HG03025 (cell line): ENCODE data around the gene MID1IP1.

Source experiments
- ATAC-seq: cut with Tn5 transposase; IDR thresholded peaks from one replicate; pipeline ENCODE4 v1.9.1; 2021; ENCODE audit warnings: mild to moderate bottlenecking, moderate library complexity; ENCODE audit not compliant: unreplicated experiment, low FRiP score

Gene MID1IP1, protein sequence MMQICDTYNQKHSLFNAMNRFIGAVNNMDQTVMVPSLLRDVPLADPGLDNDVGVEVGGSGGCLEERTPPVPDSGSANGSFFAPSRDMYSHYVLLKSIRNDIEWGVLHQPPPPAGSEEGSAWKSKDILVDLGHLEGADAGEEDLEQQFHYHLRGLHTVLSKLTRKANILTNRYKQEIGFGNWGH

DNA sequence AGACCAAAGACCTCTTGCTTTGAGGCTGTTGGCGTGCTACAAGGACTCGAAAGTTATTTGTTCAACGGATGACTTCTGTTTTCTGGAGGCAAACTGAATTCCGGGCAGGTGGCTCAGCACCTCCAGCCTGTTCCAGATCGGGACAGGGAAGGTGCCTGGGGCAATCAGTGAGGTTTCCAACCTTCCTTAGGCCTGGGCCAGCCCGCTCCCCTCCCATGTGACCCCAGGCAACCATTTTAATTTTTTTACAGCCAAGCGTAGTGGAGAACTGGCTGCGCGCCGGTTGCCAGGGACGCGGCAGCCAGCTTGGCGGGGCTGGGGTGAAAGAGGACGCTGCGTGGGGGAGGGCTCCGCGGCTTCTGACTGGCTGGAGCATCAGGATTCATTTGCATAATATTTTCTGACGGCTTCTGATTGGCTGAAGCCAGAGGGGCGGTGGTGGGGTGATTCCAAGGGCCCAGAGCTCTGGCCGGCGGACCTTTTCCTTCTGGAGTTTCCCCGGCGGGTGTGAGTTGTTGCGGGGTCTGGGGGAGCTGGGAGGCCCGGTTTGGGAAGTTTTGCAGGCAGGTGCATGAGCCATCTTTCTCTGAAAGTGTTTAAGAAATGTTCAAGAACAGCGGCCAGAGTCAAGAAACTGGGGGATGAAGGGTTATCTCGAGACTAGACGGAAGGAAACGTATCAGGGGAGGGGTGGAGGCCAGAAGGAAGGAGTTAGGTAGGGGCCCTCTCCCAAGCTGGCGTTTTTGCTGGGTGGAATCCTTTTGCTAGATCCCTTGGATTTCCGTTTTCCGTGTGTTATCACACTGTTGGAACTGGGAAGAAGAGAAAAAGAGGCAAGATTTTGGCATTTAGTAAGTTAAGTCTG is at the start of gene MID1IP1:
TSS of gene MID1IP1 (plus strand) at position 479 of the 865 bp plus-strand sequence. CDS start 3,488 bp downstream, outside the sequence.
- ATAC-seq, result peak; percentile 54

DNA sequence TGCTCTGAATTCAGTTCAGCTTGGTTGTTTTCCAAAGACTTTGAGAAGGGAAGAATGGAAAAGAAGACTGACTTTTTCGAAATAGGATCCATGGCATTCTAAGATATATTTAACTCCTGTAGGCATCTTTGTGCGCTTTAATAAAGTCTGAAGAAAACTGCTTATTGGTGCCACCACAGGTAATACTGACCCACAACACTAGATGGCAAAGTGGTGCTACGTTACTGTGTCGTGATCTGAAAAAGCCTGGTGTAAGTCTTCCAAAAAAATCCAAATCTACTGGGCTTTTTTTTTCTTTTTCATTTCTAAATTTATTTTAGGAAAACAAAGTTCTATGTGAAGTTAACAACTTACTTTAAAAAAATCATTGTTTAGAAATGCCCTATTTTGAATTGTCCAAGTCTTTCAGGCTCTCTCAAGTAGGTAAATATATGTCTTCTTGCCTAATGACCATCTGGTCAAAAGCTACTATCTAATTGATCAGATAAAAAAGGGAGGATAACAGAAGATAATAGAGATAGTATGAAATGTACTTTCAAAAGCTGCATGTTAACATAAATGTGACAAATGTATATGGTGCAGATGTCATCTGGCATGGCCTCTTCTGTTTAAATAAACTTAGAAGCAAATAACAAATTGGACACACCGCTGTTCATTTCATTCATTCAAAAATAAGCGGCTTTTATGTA is 47.0 kb upstream of the MID1IP1 start:
- ATAC-seq, result no peak

DNA sequence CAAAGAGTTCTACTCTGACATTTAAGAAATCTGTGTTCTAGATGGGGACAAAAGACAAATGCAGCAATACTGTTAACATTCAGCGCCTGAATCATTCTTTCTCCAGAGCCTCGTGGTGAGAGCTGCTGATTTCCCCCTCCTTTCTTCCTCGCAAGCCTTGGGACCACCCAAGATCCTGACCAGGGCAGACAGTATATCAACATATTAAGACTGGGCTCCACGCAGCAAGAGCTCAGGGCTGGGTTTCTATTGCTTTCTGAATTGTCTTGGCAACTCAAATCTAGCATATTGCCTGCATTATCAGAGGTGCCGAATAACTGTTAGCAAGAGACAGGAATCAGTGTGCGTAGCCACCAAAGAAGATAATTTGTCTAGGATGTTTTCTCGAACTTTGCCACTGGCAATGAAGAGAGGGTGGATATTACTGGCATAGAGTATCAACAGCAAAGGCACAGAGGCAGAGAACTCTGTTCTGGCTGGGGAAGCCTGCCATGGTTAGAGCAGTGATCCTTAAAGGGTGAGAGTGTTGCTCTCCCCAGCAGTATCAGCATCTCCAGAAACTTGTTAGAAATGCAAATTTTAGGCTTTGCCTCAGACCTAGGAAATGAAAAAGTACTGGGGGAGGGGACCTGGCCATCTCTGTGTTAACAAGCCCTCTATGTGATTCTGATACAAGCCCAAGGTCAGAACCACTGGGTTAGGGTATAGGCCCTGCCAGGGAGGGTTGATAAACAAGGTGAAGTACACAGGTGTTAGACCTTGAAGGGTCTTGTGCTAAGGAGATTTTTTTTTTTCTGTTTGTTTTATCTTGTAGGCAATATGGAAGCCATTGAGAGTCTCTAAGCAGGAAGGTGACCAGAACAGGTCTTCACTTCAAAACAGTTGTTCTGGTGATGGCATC is 46.2 kb upstream of the MID1IP1 start:
- no peak for ATAC-seq

DNA sequence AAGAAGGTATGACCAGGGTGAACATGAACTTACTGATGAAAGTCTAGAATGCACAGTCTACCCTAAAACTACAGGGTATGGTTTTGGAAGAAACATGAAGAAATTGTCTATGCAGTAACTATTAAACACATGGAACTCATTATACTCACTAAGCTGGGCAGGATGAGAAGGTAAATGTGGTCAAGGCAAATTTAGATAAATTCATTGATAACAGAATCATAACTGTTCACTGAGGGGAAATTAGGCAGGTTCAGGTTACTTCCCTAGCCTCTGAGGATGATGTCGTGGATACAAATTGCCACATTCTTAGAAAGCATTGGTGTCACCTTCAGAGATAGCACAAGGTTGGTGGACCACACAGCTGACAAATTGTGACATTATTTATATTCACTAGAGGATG is 40.4 kb upstream of the MID1IP1 start:
- no peak for ATAC-seq

DNA sequence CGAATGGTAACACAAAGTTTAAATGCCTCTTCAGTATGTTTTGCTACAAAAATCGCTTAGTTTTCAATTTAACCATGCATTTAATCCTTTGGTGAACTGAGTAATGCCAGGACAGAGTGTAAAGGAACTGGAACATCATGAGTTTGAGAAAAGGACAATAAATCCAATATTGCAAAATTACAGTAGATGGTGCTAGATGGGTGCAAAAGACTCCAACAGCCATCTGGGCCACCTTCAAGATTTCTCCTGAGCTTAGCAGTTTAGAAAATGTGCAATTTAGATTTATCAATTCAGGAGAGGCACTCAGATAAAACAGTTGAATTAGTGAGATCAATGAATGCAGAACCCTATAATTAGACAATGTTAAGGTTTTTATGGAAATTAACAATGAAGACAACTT is 33.2 kb upstream of the MID1IP1 start:
- no peak for ATAC-seq

DNA sequence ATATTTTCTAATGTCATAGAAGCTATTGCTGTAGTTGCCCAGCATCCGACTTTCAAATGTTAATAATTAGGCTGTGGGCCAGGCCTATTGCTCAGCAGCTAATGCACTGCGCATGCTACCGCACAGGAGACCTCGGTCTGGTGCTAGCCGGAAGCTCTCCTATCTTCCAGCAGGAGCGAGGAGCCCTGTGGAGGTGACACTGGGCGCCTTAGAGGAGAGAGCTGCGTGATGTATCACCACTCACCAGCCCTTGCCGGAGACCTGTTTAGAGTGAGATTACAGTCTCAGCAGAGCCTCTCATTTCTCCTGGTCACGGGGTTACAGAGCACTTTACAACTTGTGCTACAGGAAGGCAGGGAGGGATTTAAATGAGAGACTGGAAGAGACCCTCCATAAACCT is 31.1 kb upstream of the MID1IP1 start:
- ATAC-seq, result no peak

DNA sequence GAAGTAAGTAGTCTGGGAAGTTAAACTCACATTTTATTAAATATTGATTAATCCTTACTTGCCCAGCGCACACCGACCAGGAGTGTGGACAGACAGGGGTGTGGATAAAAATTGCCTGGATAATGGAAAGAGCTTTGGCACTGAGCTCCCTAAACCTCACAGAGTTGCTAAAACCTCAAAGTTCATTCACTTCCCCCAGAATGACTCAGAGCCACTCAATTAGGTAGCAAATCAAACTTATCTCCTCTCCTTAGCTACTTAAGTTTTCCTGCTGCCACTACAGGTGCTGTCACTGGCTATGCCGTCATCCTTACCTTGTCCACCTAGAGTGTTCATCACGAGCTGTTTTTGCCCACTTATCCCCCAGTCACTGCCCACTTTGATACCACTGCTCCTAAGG is 27.0 kb upstream of the MID1IP1 start:
- ATAC-seq, result no peak

DNA sequence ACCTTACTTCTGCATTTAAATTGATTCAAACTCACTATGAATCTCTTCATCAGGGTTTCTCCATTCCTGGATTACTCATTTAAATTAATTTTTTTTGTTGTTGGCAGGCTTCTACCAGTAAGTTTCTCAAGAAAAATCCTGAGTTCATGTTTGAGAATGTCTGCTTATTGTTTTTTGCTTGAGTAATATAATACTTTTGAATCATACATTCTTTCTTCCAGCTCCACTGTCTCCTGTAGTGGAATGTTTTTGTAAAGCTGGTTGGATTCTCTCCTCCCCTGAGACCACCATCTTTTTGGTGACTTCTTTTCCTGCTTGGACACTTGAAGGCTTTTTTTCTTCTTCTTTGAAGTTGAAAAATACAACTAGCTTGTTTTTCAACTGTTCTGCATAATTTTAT is 4.3 kb upstream of the MID1IP1 start:
- ATAC-seq, result no peak

DNA sequence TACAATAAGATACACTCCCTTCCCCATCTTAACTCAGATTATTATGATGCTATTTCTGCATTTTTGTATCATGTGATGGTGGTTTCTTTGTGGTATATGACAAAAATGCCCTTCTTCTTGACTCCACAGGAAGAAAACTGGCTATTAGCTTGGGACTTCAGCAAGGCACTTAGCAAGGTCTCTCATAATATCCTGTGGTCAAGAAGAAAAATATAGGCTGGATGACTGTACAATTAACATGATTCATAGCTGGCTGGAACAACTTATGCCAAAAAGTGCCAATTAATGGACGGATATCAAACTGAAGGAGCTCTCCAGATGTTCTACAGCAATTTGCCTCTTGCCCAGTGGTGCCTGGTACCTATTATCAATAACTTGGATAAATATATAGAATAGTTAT is 2.3 kb upstream of the MID1IP1 start:
- no peak for ATAC-seq

DNA sequence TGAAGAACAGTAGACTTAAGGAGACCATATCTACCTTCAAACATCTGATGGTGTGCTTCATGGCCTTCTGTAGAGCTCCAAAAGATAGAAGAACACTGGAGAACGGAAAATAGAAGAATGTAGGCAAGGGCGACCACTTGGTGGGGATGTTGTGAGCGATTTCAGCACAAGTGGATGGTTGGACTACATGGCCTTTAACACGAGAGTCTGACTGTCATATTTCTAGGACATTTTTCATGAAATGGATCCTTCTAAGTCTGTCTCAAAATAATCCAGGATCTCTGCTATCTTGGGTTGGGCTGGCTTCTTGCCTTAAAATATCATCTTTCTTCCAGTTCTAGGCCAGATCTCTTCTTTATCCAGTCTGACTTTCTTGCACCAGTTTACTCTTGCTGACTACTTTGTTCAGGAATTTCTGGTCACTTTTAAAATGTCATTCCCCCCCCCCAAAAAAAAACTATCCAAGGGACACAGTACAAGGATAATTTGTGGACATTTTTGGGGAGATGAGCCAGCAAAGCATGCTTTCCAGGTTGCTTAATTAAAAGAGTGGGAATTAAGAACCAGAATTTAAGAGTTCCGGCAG is 1.2 kb upstream of the MID1IP1 start:
- ATAC-seq, result no peak

DNA sequence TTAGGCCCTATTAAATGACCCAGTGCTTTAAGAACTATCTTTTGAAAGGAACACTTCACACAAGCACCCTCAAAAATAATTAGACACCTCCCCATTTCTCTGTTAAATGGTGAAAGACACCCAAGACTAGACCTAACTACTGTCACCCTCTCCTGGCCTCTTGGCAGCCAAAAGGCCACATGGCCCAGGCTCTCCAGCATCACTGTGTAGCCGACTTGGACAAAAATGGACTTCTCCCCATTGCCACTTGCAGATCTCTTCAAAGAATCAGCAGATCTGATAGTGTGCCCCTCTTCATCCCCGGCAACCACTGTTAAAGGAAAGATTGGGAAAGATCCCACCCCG is 2.0 kb downstream of the MID1IP1 start:
- no peak for ATAC-seq

DNA sequence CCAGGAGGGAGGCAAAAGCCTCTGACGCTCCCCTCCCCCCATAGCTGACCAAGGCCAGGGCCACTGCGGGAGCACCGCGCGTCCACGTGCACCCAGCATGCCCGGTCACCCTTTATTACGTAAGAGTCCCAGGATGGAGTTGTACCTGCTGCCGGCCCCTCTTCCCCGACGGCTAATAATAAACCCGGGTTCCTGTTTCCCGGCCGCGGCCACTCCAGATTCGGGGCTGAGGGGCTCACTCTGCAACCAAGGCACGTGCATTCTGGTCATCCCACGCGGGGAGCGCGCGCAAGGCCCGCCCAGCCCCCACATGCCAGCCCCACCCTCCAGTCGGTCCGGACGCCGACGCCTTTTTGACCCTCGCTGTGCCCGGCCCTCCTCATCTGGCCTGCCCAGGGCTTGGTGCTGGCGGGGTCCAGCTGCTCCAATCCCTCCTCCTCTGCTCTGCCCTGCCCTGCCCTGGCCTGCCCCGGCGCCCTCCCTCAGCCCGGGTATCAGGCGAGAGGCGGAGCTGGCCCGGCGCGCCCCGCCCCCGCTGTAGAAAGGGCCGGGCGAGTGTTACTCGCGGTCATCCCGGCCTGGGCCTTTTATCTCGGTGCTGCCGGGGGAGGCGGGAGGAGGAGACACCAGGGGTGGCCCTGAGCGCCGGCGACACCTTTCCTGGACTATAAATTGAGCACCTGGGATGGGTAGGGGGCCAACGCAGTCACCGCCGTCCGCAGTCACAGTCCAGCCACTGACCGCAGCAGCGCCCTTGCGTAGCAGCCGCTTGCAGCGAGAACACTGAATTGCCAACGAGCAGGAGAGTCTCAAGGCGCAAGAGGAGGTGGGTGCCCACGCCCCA is 2.6 kb downstream of the MID1IP1 start:
- ATAC-seq, result peak; percentile 45

DNA sequence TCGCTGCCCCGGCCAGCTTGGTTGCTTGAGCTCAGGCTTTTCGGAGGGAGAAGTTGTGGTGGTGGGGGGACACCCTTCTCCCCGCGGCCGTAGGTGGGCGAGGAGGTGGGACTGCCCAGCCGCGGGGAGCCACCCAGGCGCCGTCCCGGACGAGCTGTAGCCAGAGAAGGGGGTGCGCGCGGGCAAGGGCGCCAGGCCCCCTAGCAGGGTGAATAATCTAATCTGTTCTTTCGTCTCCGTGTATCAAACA is 3.1 kb downstream of the MID1IP1 start:
- no peak for ATAC-seq

DNA sequence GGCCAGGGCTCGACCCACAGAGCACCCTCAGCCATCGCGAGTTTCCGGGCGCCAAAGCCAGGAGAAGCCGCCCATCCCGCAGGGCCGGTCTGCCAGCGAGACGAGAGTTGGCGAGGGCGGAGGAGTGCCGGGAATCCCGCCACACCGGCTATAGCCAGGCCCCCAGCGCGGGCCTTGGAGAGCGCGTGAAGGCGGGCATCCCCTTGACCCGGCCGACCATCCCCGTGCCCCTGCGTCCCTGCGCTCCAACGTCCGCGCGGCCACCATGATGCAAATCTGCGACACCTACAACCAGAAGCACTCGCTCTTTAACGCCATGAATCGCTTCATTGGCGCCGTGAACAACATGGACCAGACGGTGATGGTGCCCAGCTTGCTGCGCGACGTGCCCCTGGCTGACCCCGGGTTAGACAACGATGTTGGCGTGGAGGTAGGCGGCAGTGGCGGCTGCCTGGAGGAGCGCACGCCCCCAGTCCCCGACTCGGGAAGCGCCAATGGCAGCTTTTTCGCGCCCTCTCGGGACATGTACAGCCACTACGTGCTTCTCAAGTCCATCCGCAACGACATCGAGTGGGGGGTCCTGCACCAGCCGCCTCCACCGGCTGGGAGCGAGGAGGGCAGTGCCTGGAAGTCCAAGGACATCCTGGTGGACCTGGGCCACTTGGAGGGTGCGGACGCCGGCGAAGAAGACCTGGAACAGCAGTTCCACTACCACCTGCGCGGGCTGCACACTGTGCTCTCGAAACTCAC is 3.6 kb downstream of the MID1IP1 start:
- ATAC-seq, result no peak

DNA sequence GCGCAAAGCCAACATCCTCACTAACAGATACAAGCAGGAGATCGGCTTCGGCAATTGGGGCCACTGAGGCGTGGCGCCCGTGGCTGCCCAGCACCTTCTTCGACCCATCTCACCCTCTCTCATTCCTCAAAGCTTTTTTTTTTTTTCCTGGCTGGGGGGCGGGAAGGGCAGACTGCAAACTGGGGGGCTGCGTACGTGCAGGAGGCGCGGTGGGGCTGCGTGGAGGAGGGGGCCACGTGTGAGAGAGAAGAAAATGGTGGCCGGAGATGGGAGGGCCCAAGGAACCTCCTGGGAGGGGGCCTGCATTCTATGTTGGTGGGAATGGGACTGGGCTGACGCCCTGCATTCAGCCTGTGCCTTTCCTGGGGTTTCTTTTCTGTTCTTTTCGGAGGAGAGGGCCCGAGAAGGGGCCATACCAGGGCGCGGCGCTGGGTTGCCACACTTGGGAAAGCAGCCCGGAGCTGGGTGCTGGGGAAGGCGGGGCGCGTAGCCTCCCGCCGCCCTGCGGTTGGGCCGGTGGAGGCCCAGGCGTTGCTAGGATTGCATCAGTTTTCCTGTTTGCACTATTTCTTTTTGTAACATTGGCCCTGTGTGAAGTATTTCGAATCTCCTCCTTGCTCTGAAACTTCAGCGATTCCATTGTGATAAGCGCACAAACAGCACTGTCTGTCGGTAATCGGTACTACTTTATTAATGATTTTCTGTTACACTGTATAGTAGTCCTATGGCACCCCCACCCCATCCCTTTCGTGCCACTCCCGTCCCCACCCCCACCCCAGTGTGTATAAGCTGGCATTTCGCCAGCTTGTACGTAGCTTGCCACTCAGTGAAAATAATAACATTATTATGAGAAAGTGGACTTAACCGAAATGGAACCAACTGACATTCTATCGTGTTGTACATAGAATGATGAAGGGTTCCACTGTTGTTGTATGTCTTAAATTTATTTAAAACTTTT is 4.5 kb downstream of the MID1IP1 start:
- no peak for ATAC-seq

DNA sequence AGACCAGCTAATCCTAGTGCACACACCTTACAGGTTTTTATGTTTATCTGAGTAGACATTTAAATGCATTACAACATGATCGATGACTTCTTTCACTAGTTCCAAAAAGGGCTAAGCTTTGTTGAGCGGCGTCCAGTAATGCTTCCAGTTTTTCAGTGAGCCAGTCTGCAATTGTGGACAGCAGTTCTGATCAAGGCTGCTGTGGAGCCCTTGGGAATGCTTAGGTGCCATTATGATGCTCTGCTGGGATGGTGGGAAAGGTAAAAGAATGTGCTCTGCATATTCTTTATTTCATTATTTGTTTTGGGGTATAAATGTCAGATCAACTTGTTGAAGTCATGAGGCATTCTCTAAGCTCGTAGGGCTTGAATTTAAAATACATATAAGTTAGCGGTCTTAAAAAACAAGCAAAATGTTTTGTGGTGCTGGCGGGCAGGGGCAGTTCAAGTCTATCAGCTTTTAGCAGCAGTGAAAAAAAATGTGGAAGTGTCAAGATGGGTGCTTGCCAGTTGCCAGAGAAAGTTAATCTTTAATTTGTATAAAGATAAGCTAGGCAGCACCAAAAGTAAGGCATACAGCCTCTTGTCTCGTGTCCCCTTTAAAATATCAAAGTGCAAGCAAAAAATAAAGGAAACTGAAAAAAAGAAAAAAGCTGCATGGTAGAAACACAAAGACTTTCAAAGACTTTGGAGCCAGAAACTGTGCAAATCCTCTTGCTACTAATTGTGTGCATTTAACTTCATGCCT is 5.8 kb downstream of the MID1IP1 start:
- no peak for ATAC-seq

DNA sequence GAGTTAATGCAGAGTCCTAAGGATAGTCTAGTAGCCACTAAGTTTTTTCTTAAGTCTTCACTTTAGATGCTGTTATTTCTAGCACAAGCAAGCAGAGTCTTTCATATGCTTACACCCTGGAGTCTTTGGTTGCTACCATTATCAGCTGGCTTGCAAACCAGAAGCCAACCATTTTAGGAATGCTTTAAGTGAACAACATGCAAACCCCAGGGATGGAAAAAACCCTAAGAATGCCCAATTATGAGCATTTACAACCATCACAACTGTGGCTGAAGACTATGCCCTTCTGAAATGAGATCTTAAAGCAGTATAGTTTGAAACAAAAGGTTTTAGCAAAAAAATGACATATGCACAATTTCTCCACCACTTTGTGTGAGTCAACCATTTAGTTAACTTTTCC is 6.6 kb downstream of the MID1IP1 start:
- ATAC-seq, result no peak
